ENCODE results near the gene EIF2D. TPM values are rescaled to one million over a fixed set of nuclear protein-coding genes. Genes with fewer than 3 reads are reported as not detected.

The EIF2D gene
- total and polyA plus RNA-seq, 2 of the 4 experiments (the other 2 are of a cell fraction) = 64.3 to 69.4 TPM

DNA sequence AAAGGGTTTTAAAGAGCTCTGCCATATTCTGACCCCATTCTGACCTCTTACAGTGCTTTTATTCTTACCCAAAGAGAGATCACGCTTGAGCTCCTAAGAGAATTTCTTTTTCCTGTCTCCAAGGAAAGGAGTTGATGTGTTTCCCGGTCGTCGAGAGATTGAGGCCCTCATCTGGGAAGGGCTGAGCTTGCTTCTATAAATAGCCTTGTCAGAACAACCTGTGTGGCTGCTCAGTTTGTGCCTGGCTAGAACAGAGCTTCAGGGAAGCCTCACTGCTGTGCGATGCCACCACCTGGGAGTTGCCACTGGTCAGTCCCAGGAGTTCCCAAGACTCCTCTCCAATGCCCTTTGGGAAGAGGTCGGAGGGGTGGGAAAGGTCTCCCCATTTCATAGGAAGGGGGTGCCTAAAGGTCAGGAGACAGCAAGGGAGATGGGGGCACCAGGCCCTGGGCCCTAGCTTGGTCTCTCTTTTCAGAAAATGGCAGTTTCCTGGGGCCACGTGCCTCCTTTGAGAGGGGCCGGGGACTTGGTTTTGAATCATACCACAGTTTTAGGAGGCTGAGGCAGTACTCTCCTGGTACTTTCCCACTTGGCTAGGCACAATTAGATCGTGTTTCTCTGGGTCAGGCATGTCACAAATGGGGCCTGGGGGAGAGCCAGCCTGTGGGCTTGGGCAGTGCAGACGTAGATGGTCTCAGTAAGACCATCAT is 52.1 kb downstream of the EIF2D start:
- no peak overlapping the region for H3K4me2 ChIP-seq (ENCODE audit: low read depth, low read length)
- H4K20me1 ChIP-seq (ENCODE audit: insufficient read depth, low read length) = 0 out of 2 replicates have a peak, but pooled peaks cover 12% of the 10 kb centered on the region
- in situ Hi-C loops (cut with MboI; ENCODE audit: low sequenced_read_pairs) (no loop called here), intact Hi-C loops (cut with micrococcal nuclease) (no loop called here), dilution Hi-C loops (cut with HindIII; ENCODE audit: low sequenced_read_pairs, unreplicated experiment) (no loop called here)
- H3K56ac ChIP-seq (ENCODE audit: extremely low read depth, insufficient read depth, low read length) = no peak overlapping the region
- H3K4ac ChIP-seq (ENCODE audit: low read depth, low read length) = no peak overlapping the region
- H3K18ac ChIP-seq (ENCODE audit: low read depth, low read length) = no peak overlapping the region
- no peak overlapping the region for H2BK120ac ChIP-seq (ENCODE audit: low read depth, low read length)
- H2BK5ac ChIP-seq (ENCODE audit: low read depth, low read length, poor library complexity, severe bottlenecking) = no peak overlapping the region
- H3K27ac ChIP-seq (ENCODE audit: insufficient read depth, low read length) = no peak overlapping the region
- no peak overlapping the region for H2BK20ac ChIP-seq (ENCODE audit: low read depth, low read length)
- H3K9me3 ChIP-seq (ENCODE audit: control insufficient read depth, insufficient read depth, low read length) = no peaks in the 10 kb centered on the region
- CTCF ChIA-PET = no interaction called here
- H4K5ac ChIP-seq (ENCODE audit: low read depth, low read length) = no peak overlapping the region
- BruUV-seq (replicated peaks) = no TSS peak
- no peaks in the 10 kb centered on the region for H3K36me3 ChIP-seq (ENCODE audit: control insufficient read depth, insufficient read depth, low read length)
- 29% methylated on average over 3 of the region's 10 CpGs; no CpG with 5 or more reads in 1 of the 2 experiments for WGBS, 2 experiments (ENCODE audit: extremely low coverage in 2 of 2, insufficient read length in 1 of 2)
- no peaks in the 10 kb centered on the region for H3K79me1 ChIP-seq (ENCODE audit: low read depth in 1 of 2, low read length in 2 of 2)
- TF ChIP-seq RFX5 (IDR thresholded peaks at IDR 0.05; ENCODE audit: low read depth, low read length) (no peak), MXI1 (IDR thresholded peaks at IDR 0.05; ENCODE audit: borderline replicate concordance, low read depth, low read length) (no peak), CHD1 (IDR thresholded peaks at IDR 0.05; ENCODE audit: low read depth, low read length) (no peak), BHLHE40 (IDR thresholded peaks at IDR 0.05; ENCODE audit: low read depth, low read length) (no peak), POLR2A (IDR thresholded peaks at IDR 0.05; ENCODE audit: low read depth, low read length) (no peak), SMC3 (IDR thresholded peaks at IDR 0.05; ENCODE audit: low read depth, low read length) (no peak), MAZ (IDR thresholded peaks at IDR 0.05; ENCODE audit: borderline replicate concordance, low read depth, low read length) (no peak), ELK1 (IDR thresholded peaks at IDR 0.05; ENCODE audit: borderline replicate concordance, low read depth, low read length) (no peak), USF2 (IDR thresholded peaks at IDR 0.05; ENCODE audit: low read depth, low read length) (no peak), RCOR1 (IDR thresholded peaks at IDR 0.05; ENCODE audit: insufficient replicate concordance, low read length) (no peak), FOS (IDR thresholded peaks at IDR 0.05; ENCODE audit: low read depth, low read length) (no peak), CEBPB (IDR thresholded peaks at IDR 0.05; ENCODE audit: low read depth, low read length) (no peak), RAD21 (IDR thresholded peaks at IDR 0.05; ENCODE audit: low read length) (no peak), MAFK (IDR thresholded peaks at IDR 0.05; ENCODE audit: low read depth, low read length) (no peak), NFE2L2 (IDR thresholded peaks at IDR 0.05; ENCODE audit: low read depth, low read length) (no peak)
- TF ChIP-seq, protein P1, sequence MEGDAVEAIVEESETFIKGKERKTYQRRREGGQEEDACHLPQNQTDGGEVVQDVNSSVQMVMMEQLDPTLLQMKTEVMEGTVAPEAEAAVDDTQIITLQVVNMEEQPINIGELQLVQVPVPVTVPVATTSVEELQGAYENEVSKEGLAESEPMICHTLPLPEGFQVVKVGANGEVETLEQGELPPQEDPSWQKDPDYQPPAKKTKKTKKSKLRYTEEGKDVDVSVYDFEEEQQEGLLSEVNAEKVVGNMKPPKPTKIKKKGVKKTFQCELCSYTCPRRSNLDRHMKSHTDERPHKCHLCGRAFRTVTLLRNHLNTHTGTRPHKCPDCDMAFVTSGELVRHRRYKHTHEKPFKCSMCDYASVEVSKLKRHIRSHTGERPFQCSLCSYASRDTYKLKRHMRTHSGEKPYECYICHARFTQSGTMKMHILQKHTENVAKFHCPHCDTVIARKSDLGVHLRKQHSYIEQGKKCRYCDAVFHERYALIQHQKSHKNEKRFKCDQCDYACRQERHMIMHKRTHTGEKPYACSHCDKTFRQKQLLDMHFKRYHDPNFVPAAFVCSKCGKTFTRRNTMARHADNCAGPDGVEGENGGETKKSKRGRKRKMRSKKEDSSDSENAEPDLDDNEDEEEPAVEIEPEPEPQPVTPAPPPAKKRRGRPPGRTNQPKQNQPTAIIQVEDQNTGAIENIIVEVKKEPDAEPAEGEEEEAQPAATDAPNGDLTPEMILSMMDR (conservative IDR thresholded peaks at IDR 0.05; ENCODE audit: low read depth, low read length) = no peak
- H2BK15ac ChIP-seq (ENCODE audit: low read depth, low read length) = no peak overlapping the region
- H3K9ac ChIP-seq (ENCODE audit: low read depth, low read length) = no peak overlapping the region
- no peak overlapping the region for H3K4me3 ChIP-seq (ENCODE audit: insufficient read depth, low read depth, low read length)
- H2AFZ ChIP-seq (replicated peaks; ENCODE audit: low read length, poor library complexity) = no peak overlapping the region
- H2AK9ac ChIP-seq (replicated peaks; ENCODE audit: low read depth, low read length, poor library complexity) = no peak overlapping the region
- H3K27me3 ChIP-seq (ENCODE audit: control insufficient read depth, insufficient read depth, low read length) = peaks cover 5% of the 10 kb centered on the region
- H3K9me1 ChIP-seq (ENCODE audit: insufficient read depth, low read length) = peaks cover 7% of the 10 kb centered on the region; the same call in 1 of the 2 replicates
- no peak overlapping the region for H4K8ac ChIP-seq (ENCODE audit: low read depth in 2 of 2, low read length in 2 of 2)
- DNase-seq (no peak), ATAC-seq (ENCODE audit: low read depth) (no peak)
- H2AK5ac ChIP-seq (ENCODE audit: low read depth, low read length) = no peak overlapping the region
- H4K91ac ChIP-seq (ENCODE audit: insufficient read depth, low read depth, low read length) = no peak overlapping the region
- POLR2A ChIA-PET (ENCODE audit: unreplicated experiment) = no interaction called here
- H3K23ac ChIP-seq (ENCODE audit: low read depth, low read length) = no peak overlapping the region
- H3K14ac ChIP-seq (replicated peaks; ENCODE audit: low read depth, low read length) = no peak overlapping the region
- H3K4me1 ChIP-seq (ENCODE audit: control insufficient read depth, insufficient read depth, low read length) = peaks cover 4% of the 10 kb centered on the region; the same call in 1 of the 2 replicates
